HUES6 (cell line): ENCODE data around the gene PEX16.
"Not testable (repeated sequence)": the region's sequence is repeated elsewhere in the genome, so short reads cannot be mapped to it uniquely, and the experiment has no call there.

Experiments used
- H3K27ac ChIP-seq: 2 replicates; pipeline ENCODE4 v1.7.0; 2013; ENCODE audit warnings: low read depth, mild to moderate bottlenecking, low read length, inconsistent platforms
- H3K27me3 ChIP-seq: 2 replicates; pipeline ENCODE4 v1.6.1; 2013; ENCODE audit warnings: low read length; ENCODE audit not compliant: control insufficient read depth, insufficient read depth
- H3K36me3 ChIP-seq: 2 replicates; pipeline ENCODE4 v1.6.1; 2013; ENCODE audit warnings: low read length; ENCODE audit not compliant: control insufficient read depth, insufficient read depth
- H3K4me1 ChIP-seq: 2 replicates; pipeline ENCODE4 v1.6.1; 2013; ENCODE audit warnings: low read length; ENCODE audit not compliant: control insufficient read depth, insufficient read depth
- H3K4me3 ChIP-seq: 2 replicates; pipeline ENCODE4 v1.5.1; 2013; ENCODE audit warnings: low read depth, low read length
- H3K9ac ChIP-seq: one replicate; pipeline ENCODE4 v1.6.1; 2013; ENCODE audit warnings: mild to moderate bottlenecking, low read length
- H3K9me3 ChIP-seq: 2 replicates; pipeline ENCODE4 v1.6.1; 2013; ENCODE audit warnings: low read depth, low read length; ENCODE audit not compliant: control insufficient read depth, insufficient read depth

The PEX16 gene

GRCh38 chr11:45902452-45903380 is 15.0 kb downstream of the PEX16 start:
- Histone ChIP-seq H3K9ac (no peak overlapping the region), H3K9me3 (no peaks in the 10 kb centered on the region), H3K27ac (no peak overlapping the region), H3K4me3 (no peak overlapping the region), H3K36me3 (peaks cover 29% of the 10 kb centered on the region), H3K4me1 (peaks cover 14% of the 10 kb centered on the region), H3K27me3 (peaks cover 19% of the 10 kb centered on the region)

GRCh38 chr11:45901626-45902025 is 16.1 kb downstream of the PEX16 start:
- peaks cover 29% of the 10 kb centered on the region for H3K27me3 ChIP-seq

GRCh38 chr11:45900916-45901617 is 16.6 kb downstream of the PEX16 start:
- Histone ChIP-seq H3K4me1 (peaks cover 24% of the 10 kb centered on the region), H3K4me3 (peak overlapping the region; percentile 73), H3K36me3 (peaks cover 29% of the 10 kb centered on the region), H3K9me3 (no peaks in the 10 kb centered on the region), H3K27me3 (peaks cover 29% of the 10 kb centered on the region), H3K27ac (no peak overlapping the region), H3K9ac (no peak overlapping the region)

More at GRCh38 chr11:45901626-45902025, 16.1 kb downstream of the PEX16 start:
- Histone ChIP-seq H3K36me3 (peaks cover 29% of the 10 kb centered on the region), H3K4me1 (peaks cover 18% of the 10 kb centered on the region), H3K27ac (no peak overlapping the region), H3K9ac (no peak overlapping the region), H3K9me3 (no peaks in the 10 kb centered on the region), H3K4me3 (no peak overlapping the region)

- H3K27me3 ChIP-seq: peaks cover 29% of the 10 kb centered on the region
- H3K4me3 ChIP-seq: peak overlapping the region; percentile 73
- H3K9me3 ChIP-seq, H3K27ac ChIP-seq: not testable (repeated sequence)
- H3K36me3 ChIP-seq: peaks cover 27% of the 10 kb centered on the region
- H3K4me1 ChIP-seq: peaks cover 26% of the 10 kb centered on the region
- peak overlapping the region; percentile 13 for H3K9ac ChIP-seq
Observed at GRCh38 chr11:45900175-45900800, 17.4 kb downstream of the PEX16 start.

GRCh38 chr11:45899448-45900174 is 18.1 kb downstream of the PEX16 start:
- H3K4me1 ChIP-seq: peaks cover 26% of the 10 kb centered on the region
- H3K9me3 ChIP-seq: no peaks in the 10 kb centered on the region
- H3K9ac ChIP-seq: peak overlapping the region; percentile 93
- H3K4me3 ChIP-seq: peak overlapping the region; percentile 73
- peaks cover 29% of the 10 kb centered on the region for H3K27me3 ChIP-seq
- H3K36me3 ChIP-seq: peaks cover 22% of the 10 kb centered on the region
- H3K27ac ChIP-seq: peak overlapping the region; percentile 86

- Histone ChIP-seq H3K27ac (no peak overlapping the region), H3K4me1 (peaks cover 26% of the 10 kb centered on the region), H3K27me3 (peaks cover 29% of the 10 kb centered on the region), H3K4me3 (peak overlapping the region; percentile 73), H3K9me3 (no peaks in the 10 kb centered on the region), H3K36me3 (peaks cover 17% of the 10 kb centered on the region), H3K9ac (peak overlapping the region; percentile 17)
Observed at GRCh38 chr11:45899086-45899447, 18.6 kb downstream of the PEX16 start.

GRCh38 chr11:45897556-45897955 is 20.1 kb downstream of the PEX16 start:
- Histone ChIP-seq H3K27ac (no peak overlapping the region), H3K4me1 (peaks cover 36% of the 10 kb centered on the region), H3K9ac (no peak overlapping the region), H3K36me3 (peaks cover 4% of the 10 kb centered on the region; the same call in 1 of the 2 replicates), H3K9me3 (no peaks in the 10 kb centered on the region), H3K27me3 (peaks cover 29% of the 10 kb centered on the region), H3K4me3 (no peak overlapping the region)

- H3K36me3 ChIP-seq: no peaks in the 10 kb centered on the region
- H3K4me3 ChIP-seq: peak overlapping the region; percentile 32; the same call in 1 of the 2 replicates
- H3K27me3 ChIP-seq: peaks cover 26% of the 10 kb centered on the region
- H3K9ac ChIP-seq: no peak overlapping the region
- H3K27ac ChIP-seq: no peak overlapping the region
- H3K4me1 ChIP-seq: peaks cover 36% of the 10 kb centered on the region
- H3K9me3 ChIP-seq: no peaks in the 10 kb centered on the region
Observed at GRCh38 chr11:45896422-45896984, 21.2 kb downstream of the PEX16 start.

- Histone ChIP-seq H3K4me1 (peaks cover 33% of the 10 kb centered on the region), H3K9me3 (no peaks in the 10 kb centered on the region), H3K4me3 (no peak overlapping the region), H3K9ac (no peak overlapping the region), H3K36me3 (no peaks in the 10 kb centered on the region), H3K27me3 (peaks cover 18% of the 10 kb centered on the region), H3K27ac (no peak overlapping the region)
Observed at GRCh38 chr11:45895553-45896259, 22.0 kb downstream of the PEX16 start.
